ENCODE measurements around the gene GPR15LG.

DNA sequence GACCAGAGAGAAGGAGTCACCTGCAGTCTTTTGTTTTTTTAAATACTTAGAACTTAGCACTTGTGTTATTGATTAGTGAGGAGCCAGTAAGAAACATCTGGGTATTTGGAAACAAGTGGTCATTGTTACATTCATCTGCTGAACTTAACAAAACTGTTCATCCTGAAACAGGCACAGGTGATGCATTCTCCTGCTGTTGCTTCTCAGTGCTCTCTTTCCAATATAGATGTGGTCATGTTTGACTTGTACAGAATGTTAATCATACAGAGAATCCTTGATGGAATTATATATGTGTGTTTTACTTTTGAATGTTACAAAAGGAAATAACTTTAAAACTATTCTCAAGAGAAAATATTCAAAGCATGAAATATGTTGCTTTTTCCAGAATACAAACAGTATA is 20.8 kb upstream of the GPR15LG start:
- no peak for TF ChIP-seq ARNT (IDR thresholded peaks at IDR 0.05)
- TF ChIP-seq FOXM1 (IDR thresholded peaks at IDR 0.05; ENCODE audit: borderline replicate concordance): no peak
- TF ChIP-seq FOXA1 (IDR thresholded peaks at IDR 0.05): no peak
- no peak for TF ChIP-seq SUZ12 (IDR thresholded peaks at IDR 0.05)
- TF ChIP-seq HDGF (IDR thresholded peaks at IDR 0.05; ENCODE audit: borderline replicate concordance): no peak
- no peak for TF ChIP-seq TARDBP (IDR thresholded peaks at IDR 0.05)
- TF ChIP-seq, protein P1, sequence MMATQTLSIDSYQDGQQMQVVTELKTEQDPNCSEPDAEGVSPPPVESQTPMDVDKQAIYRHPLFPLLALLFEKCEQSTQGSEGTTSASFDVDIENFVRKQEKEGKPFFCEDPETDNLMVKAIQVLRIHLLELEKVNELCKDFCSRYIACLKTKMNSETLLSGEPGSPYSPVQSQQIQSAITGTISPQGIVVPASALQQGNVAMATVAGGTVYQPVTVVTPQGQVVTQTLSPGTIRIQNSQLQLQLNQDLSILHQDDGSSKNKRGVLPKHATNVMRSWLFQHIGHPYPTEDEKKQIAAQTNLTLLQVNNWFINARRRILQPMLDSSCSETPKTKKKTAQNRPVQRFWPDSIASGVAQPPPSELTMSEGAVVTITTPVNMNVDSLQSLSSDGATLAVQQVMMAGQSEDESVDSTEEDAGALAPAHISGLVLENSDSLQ (IDR thresholded peaks at IDR 0.05): no peak
